Activated CD4-positive, alpha-beta T cell treated with anti-CD3 and anti-CD28 coated beads, Interleukin-2, amount 50 U/mL, for 48 hours (primary cell): ENCODE results near the gene NSG1.

Experiments
- DNase-seq, 2 experiments: peaks; one replicate each; pipeline ENCODE4 v3.0.0-alpha.2; 2020

The NSG1 gene

GRCh38 chr4:4374388-4375098, 12.4 kb upstream of the NSG1 start:
- no peak for DNase-seq

GRCh38 chr4:4376074-4376473, 10.8 kb upstream of the NSG1 start:
- DNase-seq = no peak

- DNase-seq = no peak
Measured at GRCh38 chr4:4377191-4377590, 9.7 kb upstream of the NSG1 start.

GRCh38 chr4:4377732-4378460, 9.0 kb upstream of the NSG1 start:
- no peak for DNase-seq

GRCh38 chr4:4379540-4380087, 7.3 kb upstream of the NSG1 start:
- no peak for DNase-seq

GRCh38 chr4:4383085-4383484, 3.8 kb upstream of the NSG1 start:
- DNase-seq = no peak

GRCh38 chr4:4384837-4385236, 2.1 kb upstream of the NSG1 start:
- DNase-seq = peak; percentile 22 to 43

GRCh38 chr4:4385729-4386295, 1.1 kb upstream of the NSG1 start:
- DNase-seq = no peak

- DNase-seq = peak; percentile 41 to 47
Measured at GRCh38 chr4:4386296-4386735, 586 bp upstream of the NSG1 start.

GRCh38 chr4:4387531-4388310, 819 bp downstream of the NSG1 start:
- DNase-seq = peak; percentile 4 to 13

GRCh38 chr4:4388311-4388790, 1.4 kb downstream of the NSG1 start:
- no peak for DNase-seq

- DNase-seq = no peak
Measured at GRCh38 chr4:4388836-4389575, 2.1 kb downstream of the NSG1 start.

GRCh38 chr4:4390046-4390445, 3.1 kb downstream of the NSG1 start:
- DNase-seq = no peak

GRCh38 chr4:4390515-4391240, 3.8 kb downstream of the NSG1 start:
- DNase-seq = no peak

GRCh38 chr4:4391866-4392265, 5.0 kb downstream of the NSG1 start:
- DNase-seq = no peak

- DNase-seq = no peak
Measured at GRCh38 chr4:4392501-4393183, 5.7 kb downstream of the NSG1 start.

GRCh38 chr4:4394644-4395043, 7.7 kb downstream of the NSG1 start:
- DNase-seq = no peak

- DNase-seq = no peak
Measured at GRCh38 chr4:4395371-4395770, 8.5 kb downstream of the NSG1 start.

- DNase-seq = no peak
Measured at GRCh38 chr4:4395849-4396627, 9.1 kb downstream of the NSG1 start.
